GM19438 (cell line): ENCODE data around the gene GPR139.

Source experiments
- ATAC-seq: cut with Tn5 transposase; IDR thresholded peaks from one replicate; pipeline ENCODE4 v1.9.1; 2021; ENCODE audit warnings: low read depth; ENCODE audit not compliant: unreplicated experiment

The GPR139 gene

DNA sequence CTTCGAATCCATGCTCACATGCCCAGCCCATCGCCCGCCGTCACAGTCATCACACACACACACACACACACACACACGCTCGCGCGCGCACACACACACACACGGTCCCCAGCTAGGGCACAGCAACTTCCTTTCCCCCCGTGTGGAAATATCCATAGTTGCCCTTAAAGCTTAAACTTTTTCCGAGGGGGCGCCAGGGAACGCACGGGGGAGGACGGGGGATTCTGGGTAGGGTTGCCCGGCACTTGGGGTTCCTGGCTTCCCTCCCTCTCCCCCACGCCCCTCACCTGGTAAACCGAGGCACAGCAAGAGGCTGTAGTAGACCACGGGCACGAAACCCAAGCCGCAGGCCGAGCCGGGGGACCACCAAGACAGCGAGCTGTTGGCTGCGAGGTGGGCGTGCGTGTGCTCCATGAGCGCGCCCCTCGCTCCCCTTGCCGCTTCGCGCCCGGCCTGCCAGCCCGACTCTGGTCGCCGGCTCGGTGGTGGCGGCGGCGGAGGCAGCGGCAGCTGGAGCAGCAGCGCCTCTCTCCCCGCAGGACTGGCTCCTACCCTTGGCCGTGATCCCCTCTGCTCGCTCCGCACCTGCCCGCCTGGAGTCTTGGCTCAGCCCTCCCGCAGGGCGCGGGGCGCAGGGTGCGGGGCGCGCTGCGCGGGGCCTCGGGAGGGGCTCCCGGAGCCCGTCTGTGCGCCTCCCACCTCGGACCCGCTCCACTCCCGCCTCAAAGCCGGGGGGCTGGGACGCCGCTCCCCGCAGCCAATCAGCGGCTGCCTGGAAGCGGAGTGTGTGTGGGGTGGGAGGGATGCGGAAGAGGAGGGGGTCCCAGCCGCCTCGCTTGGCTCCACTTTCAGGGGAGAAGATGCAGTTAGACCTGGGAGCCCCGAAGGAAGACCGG is at the start of gene GPR139:
Gene GPR139 (minus strand): TSS at position 688 of the 896 bp plus-strand sequence. CDS start 274 bp downstream, at position 414.
- no peak for ATAC-seq

DNA sequence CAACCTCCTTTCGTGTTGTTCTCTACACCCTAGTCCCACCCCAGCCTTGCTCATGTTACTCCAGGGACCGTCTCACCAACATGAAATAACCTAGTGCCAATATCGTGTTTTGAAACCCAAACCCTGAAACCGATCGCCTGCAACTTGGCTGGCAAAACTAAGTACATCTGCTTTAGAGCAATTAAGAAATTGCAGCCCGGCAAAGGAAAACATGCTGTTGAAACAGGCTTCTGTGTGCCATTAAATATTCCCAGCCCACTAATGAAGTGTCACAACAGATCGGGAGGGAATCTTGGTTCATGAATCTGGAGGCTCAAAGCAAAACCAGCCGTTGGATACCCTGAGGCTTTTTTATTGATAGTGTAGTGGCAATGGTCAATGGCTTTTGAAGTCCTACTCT is 48.3 kb upstream of the GPR139 start:
- ATAC-seq, result no peak

DNA sequence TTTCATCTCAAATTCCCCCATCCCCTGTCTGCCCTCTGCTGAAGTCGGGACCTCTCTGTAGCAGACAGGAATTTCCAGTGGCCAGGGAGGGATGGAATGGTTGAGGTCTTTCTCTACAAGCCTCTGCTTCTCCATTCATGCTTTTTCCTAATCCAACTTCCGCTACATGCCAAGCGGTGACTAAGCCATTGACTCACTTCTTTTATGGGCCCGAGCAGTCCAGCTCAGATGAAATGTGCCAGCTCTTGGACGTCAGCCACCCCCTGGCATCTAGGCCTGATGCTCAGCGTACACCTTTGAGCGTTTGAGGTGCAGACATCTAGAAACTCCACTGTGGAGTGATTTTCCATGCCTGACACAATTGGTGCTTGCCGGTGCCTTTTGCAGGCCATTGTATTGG is 40.7 kb upstream of the GPR139 start:
- no peak for ATAC-seq

DNA sequence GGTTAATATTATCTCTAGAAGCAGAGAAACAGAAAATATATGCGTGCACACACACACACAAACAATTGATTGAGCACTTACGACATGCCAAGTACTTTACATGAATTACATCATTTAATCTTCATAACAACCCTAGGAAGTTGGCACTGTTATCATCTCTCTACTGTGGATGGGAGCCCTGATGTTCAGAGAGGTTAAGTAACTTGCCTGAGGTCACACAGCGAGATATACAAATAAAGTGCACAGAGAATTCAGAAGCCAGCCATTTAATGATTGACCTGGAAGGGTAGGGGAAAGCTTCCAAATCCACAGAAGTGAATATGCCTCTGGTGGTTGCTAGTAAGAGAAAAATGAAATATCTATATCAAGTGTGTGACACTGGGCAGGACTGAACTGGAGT is 37.5 kb upstream of the GPR139 start:
- no peak for ATAC-seq

DNA sequence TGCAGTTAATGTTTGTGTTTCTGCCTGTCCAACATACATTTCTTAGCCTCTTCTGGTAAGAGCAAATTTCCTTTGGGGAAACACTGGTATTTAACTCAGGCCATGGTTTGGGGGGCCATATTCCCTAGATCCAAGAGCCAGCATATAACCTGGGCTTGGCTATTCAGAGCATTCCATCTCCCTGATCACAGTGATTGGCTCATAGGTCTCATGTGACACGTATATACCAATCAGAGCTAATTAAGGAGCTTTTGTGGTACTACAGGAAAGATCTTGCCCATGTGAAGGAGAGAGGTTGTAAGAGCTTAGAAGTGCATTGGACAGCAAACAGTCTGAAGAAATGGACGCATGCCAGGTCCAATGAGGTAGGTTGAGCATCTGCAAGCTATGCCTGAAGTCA is 33.4 kb upstream of the GPR139 start:
- no peak for ATAC-seq

DNA sequence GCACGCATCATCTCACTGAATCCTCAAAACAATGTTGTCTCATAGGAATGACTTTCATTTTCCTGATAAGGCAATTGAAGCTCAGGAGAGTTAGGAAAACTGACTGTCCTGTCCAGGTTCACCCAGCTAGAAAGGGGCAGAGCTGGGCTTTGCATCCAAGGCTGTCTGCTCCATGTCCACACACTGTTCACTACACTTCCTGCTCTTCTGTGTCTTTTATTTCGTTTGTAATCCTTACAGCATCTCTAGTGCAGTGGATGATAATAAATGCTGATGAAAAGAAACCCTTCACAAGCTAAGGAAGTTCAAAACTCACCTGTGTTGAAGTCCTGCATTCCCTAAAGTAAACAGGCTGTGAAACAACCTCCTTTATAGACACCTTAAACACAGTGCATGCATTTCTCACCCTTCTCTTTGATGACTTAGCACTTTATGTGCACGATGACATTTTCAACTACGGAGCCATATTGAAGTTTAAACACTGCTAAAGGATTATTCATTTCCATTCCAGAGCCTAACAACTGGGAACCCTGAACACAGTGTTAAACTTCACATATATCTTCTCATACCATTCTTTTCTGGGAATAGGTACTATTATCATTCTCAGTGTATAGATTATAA is 31.0 kb upstream of the GPR139 start:
- no peak for ATAC-seq

DNA sequence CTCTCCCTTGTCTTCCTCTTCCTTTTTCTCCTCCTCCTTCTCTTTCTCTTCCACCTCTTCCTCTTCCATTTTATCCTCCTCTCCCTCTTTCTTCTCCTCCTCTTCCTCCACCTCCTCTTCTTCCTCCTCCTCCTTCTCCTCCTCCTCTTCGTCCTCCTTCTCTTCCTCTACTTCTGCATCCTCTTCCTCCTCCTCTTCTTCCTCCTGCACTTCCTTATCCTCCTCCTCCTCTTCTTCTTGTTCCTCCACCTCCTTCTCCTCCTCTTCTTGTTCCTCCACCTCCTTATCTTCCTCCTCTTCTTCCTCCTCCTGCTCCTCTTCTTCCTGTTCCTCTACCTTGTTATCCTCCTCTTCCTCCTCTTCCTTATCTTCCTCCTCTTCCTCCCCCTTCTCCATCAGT is 28.8 kb upstream of the GPR139 start:
- no peak for ATAC-seq

DNA sequence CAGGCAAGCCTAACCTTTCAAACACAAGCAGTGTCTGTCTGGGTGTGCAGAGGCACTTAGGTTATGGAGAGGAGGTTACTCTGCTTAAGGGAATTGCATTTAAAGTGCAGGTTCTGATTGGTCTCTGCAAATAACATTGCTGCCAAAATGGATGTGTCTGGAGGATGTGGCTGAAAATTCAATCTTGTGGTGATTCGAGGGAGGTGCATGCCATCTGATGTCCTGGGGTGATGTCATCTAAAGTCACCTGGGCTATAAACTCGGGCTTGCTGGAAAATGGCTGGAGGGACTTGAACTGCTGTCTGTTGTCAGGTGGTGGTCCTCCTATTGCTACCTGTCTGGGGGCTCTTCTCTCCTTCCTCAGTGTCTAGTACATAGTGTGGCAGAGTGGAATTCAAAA is 28.3 kb upstream of the GPR139 start:
- no peak for ATAC-seq

DNA sequence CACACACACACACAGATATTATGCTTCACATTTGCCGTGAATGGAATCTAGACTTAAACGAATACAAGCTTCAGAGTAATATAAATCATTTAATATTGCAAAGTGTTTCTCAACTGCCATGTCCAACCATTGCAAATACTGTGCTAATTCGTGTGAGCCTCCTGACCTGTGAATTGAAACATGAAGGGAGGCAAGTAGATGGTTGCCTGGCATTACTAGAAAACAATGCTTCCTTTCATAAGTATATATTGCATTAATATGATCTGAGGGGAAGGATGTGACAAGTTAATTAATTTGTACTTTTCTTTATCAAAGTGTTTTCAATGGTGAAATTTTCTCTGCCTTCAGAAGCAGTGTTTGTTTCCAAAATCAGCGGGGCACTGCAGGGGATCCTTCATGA is 25.7 kb upstream of the GPR139 start:
- no peak for ATAC-seq

DNA sequence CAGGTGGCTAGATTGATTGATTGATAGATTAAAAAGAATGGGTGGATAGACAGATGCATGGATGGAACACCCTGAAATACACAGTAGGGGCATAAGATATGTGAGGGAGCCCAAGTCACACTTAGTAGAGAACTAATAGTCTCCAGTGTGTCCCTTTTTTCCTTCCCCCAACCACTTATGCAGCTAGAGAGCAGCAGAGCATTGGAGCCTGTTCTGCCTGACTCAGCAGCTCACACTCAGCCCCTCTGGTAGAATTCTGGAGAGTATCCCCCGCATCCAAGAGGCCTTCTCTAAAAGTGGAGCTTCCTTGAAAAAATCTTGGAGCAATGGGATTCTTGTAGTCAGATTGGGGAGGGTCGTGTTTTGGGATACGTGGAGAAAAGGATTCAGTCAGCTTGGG is 20.5 kb upstream of the GPR139 start:
- no peak for ATAC-seq

DNA sequence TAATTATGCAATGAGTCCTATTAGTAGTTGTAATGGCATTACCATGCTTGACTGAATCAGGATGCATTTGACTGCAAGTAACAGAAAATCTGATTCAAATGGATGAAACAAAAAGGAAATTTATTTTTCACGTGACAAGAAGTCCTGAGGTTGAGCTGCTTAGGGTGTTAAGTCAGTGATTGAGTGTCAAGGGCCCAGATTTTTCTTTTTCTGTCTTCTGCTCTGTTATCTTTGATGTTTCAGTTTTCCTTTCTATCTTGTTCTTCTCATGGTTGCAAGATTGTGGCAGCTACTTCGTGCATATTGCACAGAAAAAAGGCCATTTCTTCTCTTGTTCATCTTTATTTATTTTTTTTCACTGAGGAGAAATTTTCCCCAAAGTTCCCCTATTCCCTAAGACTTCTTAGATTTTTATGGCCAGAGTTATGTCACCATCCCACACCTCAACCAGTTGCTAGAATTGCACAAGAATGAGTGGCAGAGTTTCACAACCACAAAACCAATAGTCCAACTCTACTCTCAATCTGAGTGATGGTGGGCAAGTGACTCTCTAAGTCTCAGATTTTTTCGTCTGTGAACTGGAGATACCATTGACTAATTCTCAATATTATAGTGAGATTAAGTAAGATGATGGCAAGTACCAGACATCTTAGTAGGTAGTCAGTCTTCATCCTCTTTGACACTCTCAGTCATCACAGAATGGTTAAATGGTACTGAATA is 15.7 kb upstream of the GPR139 start:
- no peak for ATAC-seq

DNA sequence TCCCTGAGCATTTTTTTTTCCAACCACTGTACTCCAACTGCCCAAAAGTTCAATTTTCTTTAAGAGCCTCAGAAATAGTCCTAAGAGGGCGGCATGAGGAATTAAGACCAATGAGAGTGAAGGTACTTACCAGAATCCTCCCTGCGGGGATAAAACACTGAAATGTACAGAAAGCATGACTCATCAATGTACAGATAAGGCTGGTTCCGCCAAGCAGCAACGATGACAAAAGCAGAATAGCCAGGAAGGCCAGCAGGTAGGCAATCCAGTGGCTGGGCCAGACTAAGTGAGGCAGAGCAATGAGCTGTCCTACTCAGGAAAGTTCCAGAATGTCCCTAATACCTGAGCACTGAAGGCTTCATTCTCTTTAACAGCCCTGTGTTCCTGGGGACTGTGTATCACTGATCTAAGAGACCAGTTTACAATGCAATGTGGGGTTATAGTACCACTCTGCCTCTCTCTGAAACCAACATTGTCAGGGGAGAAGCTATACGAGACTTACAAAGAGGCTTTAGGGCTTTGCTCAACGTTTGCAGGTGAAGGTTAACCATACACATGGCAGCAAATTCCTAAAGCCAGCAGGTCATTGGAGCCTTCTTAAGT is 11.0 kb upstream of the GPR139 start:
- no peak for ATAC-seq

DNA sequence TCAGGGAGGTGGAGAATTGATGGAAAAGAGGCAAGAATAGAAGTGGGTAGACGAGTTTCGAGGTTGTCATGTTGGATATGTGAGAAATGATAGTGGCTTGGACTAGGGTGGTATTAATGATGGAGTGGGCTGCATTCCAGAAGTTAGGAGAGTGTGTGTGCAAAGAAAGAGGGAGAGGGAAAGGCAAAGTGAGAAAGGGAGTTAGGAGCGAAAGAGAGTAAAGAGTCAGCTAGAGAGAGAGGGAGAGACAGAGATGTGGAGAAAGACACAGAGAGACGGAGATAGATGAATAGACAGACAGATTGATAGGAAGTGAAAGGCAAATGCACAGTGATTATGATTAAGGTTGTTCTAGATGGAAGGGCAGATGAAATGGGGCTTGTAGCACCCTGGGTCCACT is 5.4 kb upstream of the GPR139 start:
- no peak for ATAC-seq

DNA sequence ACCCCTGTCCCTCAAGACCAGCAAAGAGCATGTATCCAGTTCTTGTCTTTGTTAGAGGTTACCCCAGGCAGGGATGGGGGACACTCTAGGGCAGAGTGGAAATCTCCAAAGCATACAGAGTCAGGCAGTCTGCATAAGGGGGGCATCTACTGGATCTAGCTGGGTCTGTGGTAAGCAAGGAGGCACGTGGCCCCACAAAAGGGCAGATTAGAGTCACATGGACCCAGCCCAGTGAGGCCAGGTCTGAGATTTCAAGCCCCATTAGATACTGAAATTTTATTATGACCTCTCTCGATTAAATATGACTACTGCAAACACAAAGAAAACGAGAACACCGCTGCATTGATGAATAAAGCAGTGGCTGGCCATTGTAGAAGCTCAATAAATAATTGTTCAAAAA is 1.6 kb upstream of the GPR139 start:
- ATAC-seq, result no peak

DNA sequence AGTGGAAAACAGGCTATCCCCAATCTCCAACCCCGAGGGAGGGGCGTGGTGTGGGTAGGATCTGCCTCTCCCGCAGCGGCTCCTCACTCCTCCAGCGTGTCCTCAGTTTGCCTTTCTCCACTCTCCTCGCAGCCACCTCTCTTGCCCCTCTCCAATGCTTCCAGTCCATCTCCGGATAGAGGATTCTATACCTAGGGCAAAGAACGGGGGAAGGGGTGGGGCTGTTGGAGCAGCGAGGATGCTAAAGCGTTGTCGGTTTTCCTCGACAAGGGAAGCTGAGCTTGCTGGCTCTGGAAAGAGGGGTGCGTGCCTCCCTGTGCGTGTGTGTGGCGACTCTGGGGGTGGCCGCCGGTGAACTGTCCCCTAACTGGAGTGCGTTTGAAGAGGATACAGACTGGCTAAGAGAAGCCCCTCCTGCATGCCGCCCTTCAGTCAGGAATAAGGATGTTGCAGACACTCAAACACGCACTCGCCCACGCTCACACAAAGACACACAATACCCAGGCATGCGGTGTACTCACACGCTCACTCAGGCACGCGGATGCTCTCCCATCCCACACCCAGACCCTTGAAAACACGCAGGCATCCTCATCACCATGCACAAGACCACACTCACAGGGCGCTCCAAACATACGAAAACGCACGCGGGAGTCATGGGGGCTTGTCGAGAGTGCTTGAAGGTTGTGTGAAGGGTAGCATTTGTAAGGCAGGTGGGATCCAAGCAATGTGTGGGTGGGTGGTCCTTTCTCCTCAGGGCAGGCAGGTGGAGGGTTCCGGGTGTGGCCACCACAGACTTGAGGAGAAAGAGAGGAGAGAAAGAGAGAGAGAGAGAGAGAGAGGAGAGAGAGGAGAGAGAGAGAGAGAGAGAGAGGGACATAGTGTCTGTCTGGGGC is 655 bp upstream of the GPR139 start:
- ATAC-seq, result no peak

DNA sequence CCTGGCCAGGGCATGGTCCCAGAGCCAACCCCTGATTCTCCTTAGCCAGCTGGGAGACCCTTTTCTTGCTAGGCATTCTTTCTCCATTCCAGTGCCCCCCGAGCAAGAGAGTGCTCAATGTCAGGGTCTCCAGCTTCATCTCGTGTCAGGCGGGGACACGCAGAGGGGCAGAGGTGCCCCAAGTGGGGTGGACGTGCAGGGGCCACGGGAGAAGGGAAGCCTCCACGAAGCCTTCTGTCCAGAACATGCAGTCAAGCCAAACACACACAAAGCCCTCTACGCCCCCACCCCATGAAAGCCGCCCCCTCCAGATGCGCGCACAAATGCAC is 852 bp downstream of the GPR139 start:
- ATAC-seq, result no peak

DNA sequence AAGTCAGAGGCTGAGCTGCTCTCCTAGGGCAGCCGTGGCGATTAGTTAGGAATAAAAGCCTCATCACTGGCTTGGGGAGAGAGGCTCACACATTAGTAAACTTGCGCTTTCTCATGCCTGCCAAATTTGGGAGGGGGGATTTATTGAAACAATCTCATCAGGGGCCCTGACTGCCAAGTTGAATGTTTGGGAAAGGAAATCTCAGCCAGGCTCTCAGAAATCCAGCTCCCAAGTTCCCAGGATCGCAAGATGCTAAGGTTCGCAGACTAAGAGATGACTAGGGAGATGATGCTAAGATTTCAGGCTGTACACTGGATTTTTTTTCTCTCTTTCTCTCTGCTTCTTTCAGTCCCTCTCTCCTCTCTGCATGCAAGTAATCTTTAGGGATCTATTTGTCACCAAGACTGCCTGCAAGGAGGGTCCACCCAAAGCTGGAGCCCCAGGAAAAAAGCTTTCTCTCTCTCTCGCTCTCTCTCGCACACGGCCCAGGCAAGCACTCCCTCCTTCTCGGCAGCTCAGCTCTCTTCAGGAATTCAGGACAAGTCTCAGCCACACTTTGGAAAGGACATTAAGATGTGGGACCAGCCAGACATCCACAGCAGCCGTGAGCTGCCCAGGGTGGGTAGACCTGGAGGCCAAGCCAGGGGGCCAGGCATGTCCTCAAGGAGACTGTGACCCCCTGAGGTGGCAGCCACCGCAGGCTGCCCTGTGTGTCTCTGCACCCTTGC is 1.4 kb downstream of the GPR139 start:
- ATAC-seq, result no peak

DNA sequence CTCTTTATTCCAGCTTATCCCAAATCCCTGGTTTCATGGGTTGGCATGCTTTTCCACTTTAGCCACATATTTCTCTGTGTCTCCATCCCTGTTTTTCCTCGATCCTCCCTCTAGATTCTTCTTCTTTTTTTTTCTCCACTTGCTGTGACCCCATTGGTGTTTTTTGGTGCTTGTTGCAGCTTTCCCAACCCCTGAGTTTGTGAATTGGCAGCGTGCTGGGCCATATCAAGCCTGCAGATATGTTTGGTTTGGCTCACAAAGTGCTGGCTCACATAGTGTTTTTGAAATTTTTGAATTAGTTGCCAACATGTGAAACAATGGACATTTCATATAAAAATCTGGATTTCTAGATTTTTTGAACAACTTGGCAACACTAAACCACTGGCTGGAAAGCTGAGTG is 8.8 kb downstream of the GPR139 start:
- no peak for ATAC-seq

DNA sequence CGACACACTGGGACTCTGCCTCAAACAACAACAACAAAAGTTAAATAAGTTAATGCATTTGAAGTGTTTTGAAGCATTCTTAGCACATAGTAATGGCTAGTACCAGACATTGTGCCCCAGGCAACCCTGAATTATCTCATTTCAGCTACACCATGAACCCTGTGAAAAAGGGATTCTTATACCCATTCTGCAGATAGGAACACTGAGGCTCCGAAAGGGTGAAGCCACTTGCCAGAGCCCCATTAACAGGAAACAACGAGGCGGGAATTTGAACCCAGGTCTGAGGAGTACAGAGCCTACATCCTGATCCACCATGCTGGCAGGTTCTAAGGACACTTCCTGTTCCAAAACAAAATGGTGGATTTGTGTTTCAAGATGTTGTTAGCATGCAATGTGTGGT is 9.2 kb downstream of the GPR139 start:
- ATAC-seq, result no peak

DNA sequence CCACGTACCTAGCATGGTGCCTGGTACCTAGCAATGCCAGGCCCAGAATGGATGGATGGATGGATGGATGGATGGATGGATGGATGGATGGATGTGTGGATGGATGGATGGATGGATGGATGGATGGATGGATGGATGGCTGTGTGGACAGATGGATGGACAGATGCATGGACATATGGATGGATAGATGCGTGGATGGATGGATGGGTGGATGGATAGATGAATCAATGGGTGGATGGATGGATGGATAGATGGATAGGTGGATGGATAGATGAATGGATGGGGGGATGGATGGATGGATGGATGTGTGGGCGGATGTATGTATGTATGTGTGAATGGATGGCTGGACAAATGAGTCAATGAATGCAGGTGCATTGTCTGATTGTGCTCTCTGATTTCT is 12.6 kb downstream of the GPR139 start:
- no peak for ATAC-seq
